ENCODE data around the gene ASB5.
"Not testable (repeated sequence)": the region's sequence is repeated elsewhere in the genome, so short reads cannot be mapped to it uniquely, and the experiment has no call there.

ASB5 gene

GRCh38 chr4:176222149-176222548, 46.9 kb downstream of the ASB5 start:
- DNase-seq (ENCODE audit: low read depth): no peak

- no peak for DNase-seq (ENCODE audit: low read depth)
Measured at GRCh38 chr4:176217510-176217909, 51.5 kb downstream of the ASB5 start.

DNA sequence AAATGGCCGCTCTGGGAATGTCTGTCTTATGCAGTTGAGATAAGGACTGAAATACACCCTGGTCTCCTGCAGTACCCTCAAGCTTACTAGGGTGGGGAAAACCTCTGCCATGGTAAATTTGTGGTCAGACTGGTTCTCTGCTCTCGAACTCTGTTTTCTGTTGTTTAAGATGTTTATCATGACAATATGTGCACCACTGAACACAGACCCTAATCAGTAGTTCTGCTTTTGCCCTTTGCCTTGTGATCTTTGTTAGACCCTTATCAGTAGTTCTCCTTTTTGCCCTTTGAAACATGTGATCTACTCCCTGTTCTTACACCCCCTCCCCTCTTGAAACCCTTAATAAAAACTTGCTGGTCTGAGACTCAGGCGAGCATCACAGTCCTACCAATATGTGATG, 56.7 kb downstream of the ASB5 start:
- DNase-seq (ENCODE audit: low read depth): not testable (repeated sequence)

DNA sequence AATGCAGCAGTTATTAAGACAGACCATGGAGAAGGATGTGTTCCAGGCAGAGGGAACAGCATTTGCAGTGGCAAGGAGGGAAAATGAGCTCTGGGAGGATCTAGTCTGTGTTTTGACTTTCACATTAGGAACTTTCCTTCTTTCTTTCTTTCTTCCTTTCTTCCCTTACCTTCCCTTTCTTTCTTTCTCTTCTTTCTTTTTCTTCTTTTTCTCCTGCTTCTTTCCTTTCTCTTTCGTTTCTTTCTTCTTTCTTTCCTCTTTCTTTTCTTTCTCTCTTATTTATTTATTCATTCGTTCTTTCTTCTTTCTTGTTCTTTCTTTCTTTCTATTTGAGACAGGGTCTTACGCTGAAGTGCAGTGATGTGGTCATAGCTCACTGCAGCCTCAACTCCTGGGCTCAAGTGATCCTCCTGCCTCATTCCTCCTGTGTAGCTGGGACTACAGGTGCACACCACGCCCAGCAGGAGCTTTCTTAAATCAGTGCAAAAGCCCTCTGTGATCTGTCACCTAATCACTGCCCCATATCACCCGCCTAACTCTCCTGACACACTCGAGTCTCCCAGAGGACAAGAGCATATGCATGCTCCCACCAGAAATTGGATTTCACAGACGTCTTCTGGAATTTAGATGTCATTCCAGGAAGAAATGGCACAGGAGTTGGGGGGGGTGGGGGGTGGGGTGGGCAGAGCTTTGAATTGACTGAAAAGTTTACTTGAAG, 58.3 kb downstream of the ASB5 start:
- DNase-seq (ENCODE audit: low read depth): no peak

GRCh38 chr4:176210101-176210500, 58.9 kb downstream of the ASB5 start:
- no peak for DNase-seq (ENCODE audit: low read depth)

GRCh38 chr4:176209535-176209934, 59.5 kb downstream of the ASB5 start:
- no peak for DNase-seq (ENCODE audit: low read depth)

DNA sequence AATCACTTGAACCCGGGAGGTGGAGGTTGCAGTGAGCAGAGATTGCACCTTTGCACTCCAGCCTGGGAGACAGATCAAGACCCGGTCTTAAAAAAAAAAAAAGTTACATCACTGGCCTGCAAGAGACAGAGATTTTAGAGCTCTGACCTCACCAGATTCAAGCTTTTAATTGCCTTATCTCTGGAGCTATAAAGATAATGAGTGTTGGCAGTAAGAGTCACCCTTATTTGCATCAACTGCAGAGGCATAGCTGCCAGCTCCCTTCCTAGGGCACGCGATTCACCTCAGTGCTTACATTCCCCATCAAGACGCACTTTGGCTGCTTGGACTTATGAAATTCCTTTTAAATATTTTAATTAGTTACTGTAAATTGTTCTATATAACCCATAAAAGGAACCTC, 61.2 kb downstream of the ASB5 start:
- peak; percentile 26 for DNase-seq (ENCODE audit: low read depth)

DNA sequence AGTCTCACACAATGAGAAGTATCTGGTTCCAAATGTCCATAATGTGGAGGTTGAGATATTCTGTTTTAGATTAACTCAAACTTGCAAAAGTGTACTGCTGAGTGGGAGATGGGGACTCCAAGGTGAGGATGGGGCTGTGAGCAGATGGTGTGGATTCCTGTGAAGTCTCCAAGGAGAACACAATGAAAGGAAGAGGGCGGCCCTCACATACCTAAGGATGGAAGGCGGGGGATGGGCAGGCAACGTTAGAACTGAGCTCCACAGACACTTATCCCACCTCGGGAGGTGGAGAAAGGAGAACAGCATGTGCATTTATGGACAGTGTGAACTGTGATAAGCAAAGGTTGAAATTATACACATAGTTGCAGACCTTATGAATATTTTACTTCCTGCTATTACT, 63.7 kb downstream of the ASB5 start:
- no peak for DNase-seq (ENCODE audit: low read depth)

DNA sequence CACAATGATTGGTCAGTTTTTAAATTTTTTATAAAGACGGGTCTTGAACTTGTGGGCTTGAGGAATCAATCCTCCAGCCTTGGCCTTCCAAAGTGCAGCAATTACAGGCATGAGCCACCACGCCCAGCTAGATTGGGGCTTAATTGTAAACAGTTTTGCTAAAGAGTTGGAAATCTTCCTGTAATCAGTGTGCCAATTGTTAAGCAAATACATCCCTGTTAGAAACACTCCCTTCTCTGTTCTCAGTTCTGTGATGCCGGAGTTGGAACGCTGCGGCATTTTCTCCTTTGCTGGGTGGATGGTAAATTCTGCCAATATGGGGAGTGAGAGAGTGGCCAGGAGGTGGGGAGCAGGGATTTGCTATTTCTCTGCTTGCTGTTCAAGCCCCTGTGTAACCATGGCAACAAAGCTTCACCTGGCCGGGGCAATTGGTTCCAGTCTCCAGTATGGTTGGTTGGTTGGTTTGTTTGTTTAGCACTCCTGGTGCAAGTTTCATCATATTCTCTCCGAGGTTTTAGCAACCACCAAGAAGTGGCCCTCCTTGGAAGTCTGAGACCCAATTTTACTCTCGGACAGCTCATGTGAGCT, 70.6 kb downstream of the ASB5 start:
- DNase-seq (ENCODE audit: low read depth): no peak

GRCh38 chr4:176195184-176195978, 73.6 kb downstream of the ASB5 start, which contains the start of gene SPATA4:
Gene SPATA4 (minus strand): TSS chr4:176195585. CDS start chr4:176195562, 23 bp downstream.
- peak; percentile 82 for DNase-seq (ENCODE audit: low read depth)

DNA sequence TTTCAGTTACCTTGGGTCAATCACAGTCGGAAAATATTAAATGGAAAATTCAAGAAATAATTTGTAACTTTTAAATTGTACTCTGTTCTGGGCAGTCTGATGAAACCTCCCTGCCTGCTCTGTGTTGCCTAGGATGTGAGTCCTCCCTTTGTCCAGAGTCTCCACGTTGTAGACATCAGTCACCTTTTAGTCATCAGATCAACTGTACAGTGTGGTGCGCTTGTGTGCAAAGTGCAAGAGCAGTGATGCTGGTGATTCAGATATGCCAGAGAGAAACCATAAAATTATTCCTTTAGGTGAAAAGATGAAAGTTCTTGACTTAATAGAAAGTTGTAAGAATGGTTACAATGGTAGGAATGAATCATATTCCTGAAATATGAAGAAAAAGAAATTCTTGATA, 75.1 kb downstream of the ASB5 start:
- peak; percentile 77 for DNase-seq (ENCODE audit: low read depth)

DNA sequence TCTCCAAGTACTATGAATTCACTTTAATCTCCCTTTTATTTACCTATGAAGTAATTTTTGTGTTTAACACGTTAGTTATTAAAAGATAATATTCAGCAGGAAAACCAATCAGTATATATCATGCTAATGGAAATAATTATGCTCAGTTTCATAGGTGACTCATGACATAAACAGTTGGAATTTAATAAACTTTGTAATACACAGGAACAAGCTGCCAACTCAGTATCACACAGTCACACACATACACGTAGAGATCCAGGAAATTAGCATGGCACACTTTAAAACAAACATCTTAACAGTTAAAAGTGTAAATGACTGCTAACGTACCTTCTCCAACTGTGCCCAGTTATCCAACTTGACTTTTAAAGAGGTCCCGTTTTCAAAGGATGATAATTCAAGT, 75.9 kb downstream of the ASB5 start:
- peak; percentile 42 for DNase-seq (ENCODE audit: low read depth)

- DNase-seq (ENCODE audit: low read depth): peak; percentile 48
Measured at GRCh38 chr4:176191974-176192373, 77.0 kb downstream of the ASB5 start.

- DNase-seq (ENCODE audit: low read depth): no peak
Measured at GRCh38 chr4:176189891-176190795, 78.9 kb downstream of the ASB5 start.

GRCh38 chr4:176188654-176189053, 80.4 kb downstream of the ASB5 start:
- DNase-seq (ENCODE audit: low read depth): peak; percentile 18

DNA sequence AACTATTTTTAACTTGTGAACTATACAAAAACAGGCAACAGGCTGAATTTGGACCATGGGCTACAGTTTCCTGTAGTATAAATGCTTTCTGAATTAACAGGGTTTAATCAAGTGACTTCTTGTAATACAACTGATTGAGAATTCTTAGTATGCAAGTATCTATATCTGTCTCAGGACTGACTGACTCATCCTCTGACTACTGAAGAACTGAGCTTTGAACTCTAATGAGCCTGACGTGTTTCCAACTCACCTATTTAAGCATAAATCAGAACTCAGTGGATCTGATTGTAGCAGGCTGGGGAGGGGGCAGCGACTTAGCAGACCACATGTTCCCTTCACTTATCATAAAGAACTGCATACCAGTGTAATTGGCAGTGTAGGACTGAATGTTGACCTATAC, 81.4 kb downstream of the ASB5 start:
- DNase-seq (ENCODE audit: low read depth): peak; percentile 62

DNA sequence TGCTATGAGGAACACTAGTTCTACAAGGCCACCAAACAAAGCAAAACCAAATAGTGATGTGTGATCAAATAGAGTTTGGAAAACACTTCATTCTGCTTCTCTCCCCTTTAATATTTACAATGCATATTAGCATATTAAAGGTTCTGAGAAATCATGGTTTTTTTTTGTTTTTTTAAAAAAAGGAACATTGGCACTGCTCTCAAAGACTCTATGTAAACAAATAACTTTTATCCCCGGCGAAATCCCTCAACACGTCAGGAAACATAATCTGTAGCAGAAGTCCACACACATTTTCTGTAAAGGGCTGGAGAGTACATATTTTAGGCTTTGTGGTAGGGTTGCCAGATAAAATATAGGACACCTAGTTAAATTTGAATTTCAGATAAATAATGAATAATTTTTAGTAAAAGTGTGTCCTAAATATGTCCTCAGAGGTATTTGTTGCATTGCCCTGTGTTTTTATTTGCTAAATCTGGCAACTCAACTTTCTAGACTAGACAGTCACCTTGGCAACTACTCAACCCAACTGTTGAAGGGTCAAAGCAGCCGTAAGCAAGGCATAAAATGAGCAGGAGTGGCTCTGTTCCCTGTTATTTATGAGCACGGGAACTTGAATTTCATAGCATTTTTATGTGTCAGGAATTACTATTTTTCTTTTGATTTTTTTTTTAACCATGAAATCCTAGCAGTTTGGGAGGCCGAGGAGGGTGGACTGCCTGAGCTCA, 82.2 kb downstream of the ASB5 start:
- DNase-seq (ENCODE audit: low read depth): peak; percentile 20

DNA sequence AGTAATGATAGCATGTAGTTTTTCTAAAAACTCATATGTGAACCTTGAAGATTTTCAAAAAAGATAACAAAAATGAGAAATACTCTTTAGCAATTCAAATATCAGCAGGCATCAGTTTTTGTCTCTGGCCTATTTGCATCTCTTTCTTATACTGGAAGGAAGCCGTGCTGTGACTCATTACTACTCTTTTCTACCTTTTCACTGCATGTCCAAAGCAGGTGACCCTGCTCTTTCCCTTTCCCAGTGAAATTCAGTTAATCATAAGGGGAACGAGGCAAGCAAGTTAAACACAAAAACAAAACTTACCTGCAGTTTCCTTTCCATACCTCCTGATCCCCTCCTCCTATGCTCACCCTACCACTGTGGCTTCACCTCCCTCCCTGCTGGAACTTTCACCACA, 83.0 kb downstream of the ASB5 start:
- no peak for DNase-seq (ENCODE audit: low read depth)

DNA sequence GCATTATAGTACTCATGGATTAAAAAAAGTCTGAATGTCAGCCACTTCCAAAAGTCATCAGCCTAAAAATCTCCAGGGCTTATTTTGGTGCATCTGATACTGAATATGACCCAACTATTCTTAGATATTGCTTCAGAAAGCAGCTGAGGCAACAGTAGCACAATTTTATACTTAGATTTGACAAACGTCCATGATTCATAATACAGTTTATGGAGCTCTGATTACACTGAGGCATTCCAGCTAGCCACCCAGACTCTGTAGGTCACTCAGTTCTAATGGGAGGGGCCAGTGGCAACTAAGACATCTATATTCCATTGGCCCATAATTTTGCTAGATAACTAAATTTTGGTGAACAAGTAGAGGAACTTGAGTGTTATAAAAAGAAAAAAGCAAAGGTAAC, 84.0 kb downstream of the ASB5 start:
- peak; percentile 87 for DNase-seq (ENCODE audit: low read depth)
